Measurements from ENCODE around the gene PPME1.
"Not testable (repeated sequence)": the region's sequence is repeated elsewhere in the genome, so short reads cannot be mapped to it uniquely, and the experiment has no call there.

The PPME1 gene

GRCh38 chr11:74170694-74171629 lies at the start of gene PPME1, which contains the start of gene C2CD3:
Gene PPME1 (plus strand): TSS chr11:74171289. CDS start chr11:74171422, 133 bp downstream.
Gene C2CD3 (minus strand): TSS chr11:74171002. CDS start chr11:74170792, 210 bp downstream.
- DNase-seq (ENCODE audit: low read depth), result peak; percentile 98
- H3K4me3 ChIP-seq (ENCODE audit: low read length), result peak within 1 kb of the TSS; percentile 88
- peak; percentile 37 for TF ChIP-seq CTCF (conservative IDR thresholded peaks at IDR 0.05; ENCODE audit: low read depth, low read length)

- DNase-seq (ENCODE audit: low read depth), result no peak
- TF ChIP-seq CTCF (conservative IDR thresholded peaks at IDR 0.05; ENCODE audit: low read depth, low read length), result no peak
- H3K4me3 ChIP-seq (ENCODE audit: low read length), result no peak overlapping the region
These were observed 49.3 kb upstream of the PPME1 start for GRCh38 chr11:74121804-74122203.

GRCh38 chr11:74123008-74123448 lies 48.1 kb upstream of the PPME1 start:
- peak; percentile 11 for TF ChIP-seq CTCF (conservative IDR thresholded peaks at IDR 0.05; ENCODE audit: low read depth, low read length)
- H3K4me3 ChIP-seq (ENCODE audit: low read length), result no peak overlapping the region
- DNase-seq (ENCODE audit: low read depth), result no peak

GRCh38 chr11:74129121-74129520 lies 42.0 kb upstream of the PPME1 start:
- not testable (repeated sequence) for H3K4me3 ChIP-seq (ENCODE audit: low read length); DNase-seq (ENCODE audit: low read depth)

- DNase-seq (ENCODE audit: low read depth), result no peak
- TF ChIP-seq CTCF (conservative IDR thresholded peaks at IDR 0.05; ENCODE audit: low read depth, low read length), result no peak
- H3K4me3 ChIP-seq (ENCODE audit: low read length), result no peak overlapping the region
These were observed 38.3 kb upstream of the PPME1 start for GRCh38 chr11:74132833-74133232.

GRCh38 chr11:74133436-74133835 lies 37.7 kb upstream of the PPME1 start:
- no peak for DNase-seq (ENCODE audit: low read depth)
- H3K4me3 ChIP-seq (ENCODE audit: low read length), result no peak overlapping the region
- TF ChIP-seq CTCF (conservative IDR thresholded peaks at IDR 0.05; ENCODE audit: low read depth, low read length), result no peak

GRCh38 chr11:74134661-74135060 lies 36.4 kb upstream of the PPME1 start:
- DNase-seq (ENCODE audit: low read depth), result no peak
- no peak overlapping the region for H3K4me3 ChIP-seq (ENCODE audit: low read length)
- no peak for TF ChIP-seq CTCF (conservative IDR thresholded peaks at IDR 0.05; ENCODE audit: low read depth, low read length)

All from retinal pigment epithelial cell (primary cell).